Measurements from ENCODE around the gene ESD. TPM values are rescaled to one million over a fixed set of nuclear protein-coding genes. Genes with fewer than 3 reads are reported as not detected.
A peak's percentile ranks its signal among the peaks of the same experiment; 100 is the strongest.
"Not testable (repeated sequence)": the region's sequence is repeated elsewhere in the genome, so short reads cannot be mapped to it uniquely, and the experiment has no call there.

ESD gene, protein sequence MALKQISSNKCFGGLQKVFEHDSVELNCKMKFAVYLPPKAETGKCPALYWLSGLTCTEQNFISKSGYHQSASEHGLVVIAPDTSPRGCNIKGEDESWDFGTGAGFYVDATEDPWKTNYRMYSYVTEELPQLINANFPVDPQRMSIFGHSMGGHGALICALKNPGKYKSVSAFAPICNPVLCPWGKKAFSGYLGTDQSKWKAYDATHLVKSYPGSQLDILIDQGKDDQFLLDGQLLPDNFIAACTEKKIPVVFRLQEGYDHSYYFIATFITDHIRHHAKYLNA
- total RNA-seq (2014; rRNA removed; shearing (Covaris generic)) = 164 and 165 TPM in 2 replicates
- 108 and 123 TPM in 2 replicates for polyA plus RNA-seq (2015; cell fraction: cytosol; rRNA removed)
- polyA plus RNA-seq (2015; cell fraction: nucleus; rRNA removed) = 71.2 and 102 TPM in 2 replicates

- in situ Hi-C loops (cut with HindIII; ENCODE audit: low pct_unique_long_range_greater_than_20kb, low sequenced_read_pairs) = no loop called here
- peak; percentile 92 for DNase-seq (ENCODE audit: low read depth, low spot score)
Measured at GRCh38 chr13:46796515-46797474, at the start of gene ESD. ESD (minus strand) TSS chr13:46797161; CDS start chr13:46791413, 5,748 bp downstream.

- in situ Hi-C loops (cut with HindIII; ENCODE audit: low pct_unique_long_range_greater_than_20kb, low sequenced_read_pairs) = no loop called here
- no peak for DNase-seq (ENCODE audit: low read depth, low spot score)
Measured at GRCh38 chr13:46846726-46847125, 49.8 kb upstream of the ESD start.

DNA sequence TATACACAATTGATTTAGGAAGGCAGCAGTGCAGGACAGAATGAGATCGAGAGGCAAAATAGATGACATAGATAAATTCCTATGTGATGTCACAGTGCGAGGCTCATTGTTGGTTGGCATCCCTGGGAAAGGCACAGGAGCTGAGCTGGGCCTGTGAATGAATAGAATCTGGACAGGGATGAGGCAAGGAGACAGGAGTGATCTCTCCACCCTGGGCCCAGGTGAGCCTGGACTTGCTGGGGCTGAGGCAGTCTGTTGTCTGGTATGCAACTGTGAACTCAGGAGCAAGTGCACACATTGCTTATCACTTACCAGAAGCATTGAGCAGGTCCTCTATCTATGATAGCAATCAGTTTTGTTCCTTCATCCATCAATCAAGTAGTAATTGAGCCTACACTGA is 48.2 kb upstream of the ESD start:
- no peak for DNase-seq (ENCODE audit: low read depth, low spot score)
- in situ Hi-C loops (cut with HindIII; ENCODE audit: low pct_unique_long_range_greater_than_20kb, low sequenced_read_pairs) = no loop called here

DNA sequence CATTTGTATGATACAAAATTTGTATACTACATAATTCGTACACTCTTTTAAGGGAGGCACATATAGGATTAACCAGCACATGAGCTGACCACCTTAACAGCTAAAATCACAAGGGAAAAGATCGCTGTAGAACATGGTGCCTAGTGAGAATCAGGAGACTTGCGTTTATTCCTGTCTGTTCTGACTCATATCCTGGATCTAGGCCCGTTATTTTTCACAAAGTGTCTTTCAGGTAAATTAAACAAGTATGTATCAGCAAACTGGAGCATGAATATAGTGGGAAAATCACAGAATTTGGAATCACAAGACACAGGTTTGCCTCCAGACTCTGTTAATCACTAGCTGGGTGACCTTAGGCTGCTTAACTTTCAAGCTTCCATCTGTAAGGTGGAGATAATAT is 47.5 kb upstream of the ESD start:
- in situ Hi-C loops (cut with HindIII; ENCODE audit: low pct_unique_long_range_greater_than_20kb, low sequenced_read_pairs) = no loop called here
- no peak for DNase-seq (ENCODE audit: low read depth, low spot score)

DNA sequence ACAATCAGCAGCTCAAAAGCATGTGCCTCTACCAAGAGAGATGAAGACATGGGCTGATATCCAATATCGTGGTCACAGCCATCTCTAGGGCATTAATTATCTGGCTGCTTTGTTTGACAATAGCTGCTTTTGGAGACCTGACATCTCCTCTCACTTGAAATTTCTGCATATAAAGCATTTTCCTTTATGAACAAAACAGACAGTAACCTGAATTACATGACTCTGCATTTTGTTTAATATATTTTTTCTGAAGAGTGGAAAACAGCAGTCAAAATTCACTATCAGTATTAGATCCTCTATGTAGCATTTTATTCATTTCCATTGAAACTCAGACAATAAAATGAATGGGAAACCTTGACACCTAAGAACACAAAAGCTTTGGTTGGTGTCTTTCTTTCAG is 42.4 kb upstream of the ESD start:
- DNase-seq (ENCODE audit: low read depth, low spot score) = no peak
- in situ Hi-C loops (cut with HindIII; ENCODE audit: low pct_unique_long_range_greater_than_20kb, low sequenced_read_pairs) = no loop called here

DNA sequence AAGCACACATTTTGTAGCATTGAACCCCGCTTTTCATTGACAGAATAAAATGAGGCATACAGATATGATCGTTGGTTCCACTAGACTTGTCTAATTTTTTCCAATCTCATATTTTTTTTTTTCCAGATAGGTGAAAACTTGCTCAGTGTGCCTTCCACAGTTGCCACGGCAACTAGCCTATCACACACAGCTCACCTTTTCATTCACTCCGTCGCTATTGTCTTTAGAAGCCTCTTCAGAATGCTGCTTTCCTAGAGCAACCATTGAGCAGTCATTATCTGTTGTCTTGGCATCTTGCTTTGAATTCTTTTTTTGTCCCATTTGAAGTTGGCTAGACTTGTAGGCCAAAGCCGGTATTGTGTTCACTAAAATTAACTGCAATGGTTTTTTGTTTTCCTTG is 37.7 kb upstream of the ESD start:
- in situ Hi-C loops (cut with HindIII; ENCODE audit: low pct_unique_long_range_greater_than_20kb, low sequenced_read_pairs) = no loop called here
- no peak for DNase-seq (ENCODE audit: low read depth, low spot score)

DNA sequence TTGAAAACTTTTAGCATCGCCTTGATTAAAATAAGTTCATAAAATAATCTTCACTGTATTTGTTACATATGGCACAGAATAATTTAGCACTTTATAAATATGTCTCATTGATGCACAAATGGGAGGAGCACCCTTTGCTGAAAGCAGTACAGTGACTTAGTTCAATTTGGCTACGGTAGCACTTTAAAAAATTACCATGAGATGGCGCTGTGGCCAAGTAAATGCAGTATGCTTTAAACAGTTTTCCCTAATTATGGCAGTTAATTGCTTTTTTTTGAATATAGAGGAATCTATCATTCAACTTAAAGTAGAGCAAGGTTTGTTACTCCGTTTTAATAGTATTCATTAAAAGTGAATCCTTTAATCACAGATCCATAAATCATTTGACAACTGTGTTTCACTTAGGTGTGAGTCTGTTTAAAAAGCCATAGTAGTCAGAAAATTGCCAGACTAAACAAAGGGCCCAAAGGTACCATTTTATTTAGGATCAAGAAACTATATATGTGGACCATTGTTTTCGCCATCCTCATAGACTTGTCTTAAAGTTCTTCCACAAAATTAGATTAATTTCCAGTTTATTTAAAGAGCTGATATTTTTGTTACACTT is 34.7 kb upstream of the ESD start:
- in situ Hi-C loops (cut with HindIII; ENCODE audit: low pct_unique_long_range_greater_than_20kb, low sequenced_read_pairs) = no loop called here
- DNase-seq (ENCODE audit: low read depth, low spot score) = peak; percentile 72

DNA sequence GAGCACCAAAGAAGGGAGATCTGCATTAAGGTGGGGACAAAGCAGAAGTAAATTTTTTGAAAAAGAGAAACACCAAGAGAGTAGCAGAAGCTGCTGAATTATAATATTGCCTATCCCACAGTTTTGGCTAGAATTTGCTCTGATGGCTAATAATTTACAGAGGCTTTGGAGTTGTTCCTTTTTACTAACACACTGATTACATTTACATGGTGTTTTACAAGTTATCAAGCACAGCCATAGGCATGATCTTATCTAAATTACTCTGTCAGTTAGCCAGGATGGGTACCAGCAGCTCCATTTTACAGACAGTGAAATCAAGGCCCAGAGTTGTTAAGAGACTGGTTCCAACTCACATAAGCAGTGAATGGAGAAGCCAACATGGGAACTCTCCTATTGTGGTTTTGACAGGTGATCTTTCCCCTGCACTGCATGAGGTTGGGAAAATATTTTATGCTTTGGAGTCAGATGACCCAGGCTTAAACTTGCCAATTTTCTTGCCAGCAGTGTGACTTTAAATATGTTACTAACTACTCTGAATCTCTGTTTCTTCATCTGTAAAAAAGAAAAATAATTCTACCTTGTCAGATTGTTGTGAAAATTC is 33.5 kb upstream of the ESD start:
- no peak for DNase-seq (ENCODE audit: low read depth, low spot score)
- in situ Hi-C loops (cut with HindIII; ENCODE audit: low pct_unique_long_range_greater_than_20kb, low sequenced_read_pairs) = no loop called here

- no peak for DNase-seq (ENCODE audit: low read depth, low spot score)
- in situ Hi-C loops (cut with HindIII; ENCODE audit: low pct_unique_long_range_greater_than_20kb, low sequenced_read_pairs) = no loop called here
Measured at GRCh38 chr13:46822551-46822950, 25.6 kb upstream of the ESD start.

- in situ Hi-C loops (cut with HindIII; ENCODE audit: low pct_unique_long_range_greater_than_20kb, low sequenced_read_pairs) = no loop called here
- DNase-seq (ENCODE audit: low read depth, low spot score) = no peak
Measured at GRCh38 chr13:46817838-46818476, 21.0 kb upstream of the ESD start.

DNA sequence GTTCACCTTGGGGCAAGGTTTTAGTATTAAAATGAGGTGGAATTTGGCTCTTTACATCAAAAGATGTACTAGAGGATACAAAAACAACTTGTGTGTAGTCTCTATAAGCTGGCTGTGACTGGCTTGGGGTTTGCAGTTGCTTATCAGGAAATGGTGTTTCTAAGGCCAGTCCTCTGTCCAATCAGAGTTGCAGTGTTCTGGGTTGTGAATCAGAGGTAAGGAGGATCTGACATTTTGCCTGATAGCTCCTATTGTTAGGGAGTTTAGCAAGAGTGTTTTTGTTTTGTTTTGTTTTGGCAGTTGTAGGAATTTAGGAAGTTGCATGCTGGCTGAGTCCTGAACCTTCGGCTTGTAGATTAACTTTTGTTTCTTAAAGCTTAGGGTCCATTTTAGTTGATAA is 20.1 kb upstream of the ESD start:
- in situ Hi-C loops (cut with HindIII; ENCODE audit: low pct_unique_long_range_greater_than_20kb, low sequenced_read_pairs) = no loop called here
- DNase-seq (ENCODE audit: low read depth, low spot score) = no peak

DNA sequence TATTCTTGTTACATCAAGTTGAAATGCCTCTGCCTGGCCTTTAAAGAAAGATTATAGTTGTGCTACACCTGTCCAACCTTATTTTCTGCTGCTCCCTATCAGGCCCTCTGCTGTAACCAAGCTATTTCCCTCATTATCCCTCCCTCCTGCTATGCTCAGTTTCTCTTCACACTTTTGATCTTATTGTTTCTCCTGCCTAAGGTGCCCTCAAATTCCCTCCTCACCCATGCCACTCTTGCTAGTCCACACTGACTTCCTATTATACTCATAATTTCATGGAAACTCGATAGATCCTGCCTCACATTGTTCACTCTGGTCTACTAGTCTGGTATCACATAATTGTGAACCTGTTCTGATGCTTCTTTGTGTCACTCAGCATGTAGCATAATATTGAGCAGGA is 19.4 kb upstream of the ESD start:
- in situ Hi-C loops (cut with HindIII; ENCODE audit: low pct_unique_long_range_greater_than_20kb, low sequenced_read_pairs) = no loop called here
- DNase-seq (ENCODE audit: low read depth, low spot score) = no peak

DNA sequence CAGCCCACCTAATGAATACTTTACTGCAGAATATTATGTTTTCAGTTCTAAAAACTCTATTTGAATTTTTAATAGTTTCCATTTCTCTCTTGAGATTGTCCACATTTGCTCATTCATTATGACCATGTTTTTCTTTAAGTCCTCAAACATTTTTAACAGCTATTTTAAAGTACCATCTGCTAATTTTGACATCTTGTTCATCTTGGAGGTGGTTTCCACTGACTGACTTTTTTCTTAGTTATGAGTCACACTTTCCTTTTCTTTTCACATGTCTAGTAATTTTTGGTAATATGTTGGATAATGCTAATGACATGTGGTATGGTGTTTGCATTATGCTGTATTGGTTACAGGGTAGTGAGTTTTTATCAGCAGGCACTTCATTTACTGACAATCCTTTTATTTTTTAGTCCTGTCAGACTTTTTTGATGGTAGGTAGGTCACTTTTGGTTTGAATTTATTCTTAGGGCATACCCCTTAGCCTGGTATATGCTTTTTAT is 15.4 kb upstream of the ESD start:
- DNase-seq (ENCODE audit: low read depth, low spot score) = no peak
- in situ Hi-C loops (cut with HindIII; ENCODE audit: low pct_unique_long_range_greater_than_20kb, low sequenced_read_pairs) = no loop called here

DNA sequence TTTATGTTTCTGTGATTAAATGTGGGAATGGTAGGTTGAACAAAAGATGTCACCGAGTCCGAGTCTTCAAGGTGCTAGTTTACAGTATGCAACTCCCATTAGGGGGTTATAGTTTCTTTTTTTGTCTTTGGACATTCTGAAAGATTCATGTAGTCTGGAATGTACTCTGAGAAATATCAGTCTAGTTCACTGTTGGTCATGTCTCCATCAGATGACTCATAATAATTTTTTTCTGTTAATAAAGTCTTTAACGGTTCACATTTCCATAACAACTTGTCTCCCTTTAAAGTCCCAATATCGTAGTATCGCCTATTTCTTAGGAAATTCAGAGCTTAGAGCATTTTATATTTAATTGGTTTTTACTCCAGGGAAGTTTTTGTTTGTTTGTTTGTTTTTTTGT is 13.5 kb upstream of the ESD start:
- in situ Hi-C loops (cut with HindIII; ENCODE audit: low pct_unique_long_range_greater_than_20kb, low sequenced_read_pairs) = no loop called here
- DNase-seq (ENCODE audit: low read depth, low spot score) = no peak

- in situ Hi-C loops (cut with HindIII; ENCODE audit: low pct_unique_long_range_greater_than_20kb, low sequenced_read_pairs); DNase-seq (ENCODE audit: low read depth, low spot score): not testable (repeated sequence)
Measured at GRCh38 chr13:46804921-46805320, 8.0 kb upstream of the ESD start.

DNA sequence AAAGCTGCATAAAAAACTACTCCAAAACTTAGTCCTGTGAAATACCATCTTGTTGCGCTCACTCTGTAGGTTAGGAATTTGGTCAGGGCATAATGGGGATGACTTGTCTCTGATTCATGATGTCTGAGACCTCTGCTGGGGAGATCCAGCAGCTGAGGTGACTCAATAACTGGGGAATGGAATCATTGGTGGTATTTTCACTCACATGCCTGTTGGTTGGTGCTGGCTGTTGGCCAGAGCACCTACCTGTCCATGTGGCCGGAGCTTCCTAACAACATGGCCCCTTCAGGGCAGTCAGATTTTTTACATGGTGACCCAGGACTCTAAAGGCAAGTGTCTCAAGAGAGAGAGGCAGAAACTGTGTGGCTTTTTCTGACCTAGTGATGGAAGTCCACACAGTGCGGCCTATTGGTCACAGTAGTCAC is 7.4 kb upstream of the ESD start:
- in situ Hi-C loops (cut with HindIII; ENCODE audit: low pct_unique_long_range_greater_than_20kb, low sequenced_read_pairs) = no loop called here
- no peak for DNase-seq (ENCODE audit: low read depth, low spot score)

DNA sequence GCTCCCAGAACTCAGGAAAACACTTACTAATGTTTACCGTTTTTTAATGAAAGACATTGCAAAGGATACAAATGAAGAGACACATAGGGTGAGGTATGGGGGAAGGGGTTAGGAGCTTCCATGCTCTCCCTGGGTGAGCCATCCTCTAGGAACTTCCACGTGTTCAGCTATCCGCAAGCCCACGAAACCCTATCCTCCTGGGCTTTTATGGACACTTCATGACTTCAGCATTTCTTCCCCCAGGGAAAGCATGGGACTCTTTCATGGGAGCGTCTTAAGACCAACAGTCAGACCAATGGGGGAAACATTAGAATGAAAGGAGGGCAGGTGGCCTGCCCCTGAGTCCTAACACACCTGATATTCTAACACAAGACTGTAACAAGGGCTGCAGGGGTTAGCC is 6.6 kb upstream of the ESD start:
- no peak for DNase-seq (ENCODE audit: low read depth, low spot score)
- in situ Hi-C loops (cut with HindIII; ENCODE audit: low pct_unique_long_range_greater_than_20kb, low sequenced_read_pairs) = no loop called here
